GM12873 (cell line): ENCODE results near the gene PDC.

ENCODE experiments used
- CTCF ChIP-seq: IDR thresholded peaks from 2 replicates; pipeline ENCODE4 v1.5.1; 2012; ENCODE audit warnings: low read depth, mild to moderate bottlenecking, moderate library complexity, low read length, control low read depth; ENCODE audit not compliant: insufficient read depth; ENCODE audit errors: missing control alignments

Gene PDC

GRCh38 chr1:186420923-186421322, 40.0 kb downstream of the PDC start:
- TF ChIP-seq CTCF: no peak

DNA sequence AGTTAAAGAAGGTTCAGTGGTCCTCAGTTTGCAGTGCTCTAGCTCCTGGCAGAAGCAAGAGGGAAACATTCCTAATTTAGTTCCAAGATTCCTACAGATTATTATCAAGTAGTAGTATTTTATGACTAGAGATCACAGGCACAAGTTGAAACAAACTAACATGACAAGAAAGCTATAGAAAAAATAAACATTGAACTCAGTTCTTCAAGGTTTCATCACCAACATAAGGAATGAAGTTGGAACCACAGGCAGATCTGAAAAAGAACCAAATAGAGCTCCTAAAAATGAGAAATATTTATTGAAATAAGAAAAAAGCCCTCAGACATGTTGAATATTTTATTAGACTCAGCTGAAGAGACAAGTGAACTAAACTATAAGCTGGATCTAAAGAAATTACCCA, 40.6 kb downstream of the PDC start:
- TF ChIP-seq CTCF: no peak

DNA sequence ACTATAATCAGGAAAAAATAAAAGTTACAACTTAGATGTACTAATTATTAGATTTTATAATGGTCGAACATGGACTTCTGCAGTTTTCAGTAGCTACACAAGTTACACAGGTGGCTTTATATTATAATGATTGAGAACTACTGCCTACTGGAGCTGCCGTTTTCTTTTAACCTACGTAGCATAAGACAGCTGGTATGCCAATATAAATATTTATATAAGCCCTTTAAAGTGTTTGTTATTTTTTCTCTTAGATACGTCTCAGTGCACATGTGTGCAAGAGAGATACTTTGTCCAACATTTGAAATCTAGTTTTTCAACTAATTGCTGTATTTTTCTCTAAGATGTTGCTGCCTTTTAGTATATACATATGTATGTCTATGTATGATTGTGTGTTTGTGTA, 42.4 kb downstream of the PDC start:
- no peak for TF ChIP-seq CTCF

GRCh38 chr1:186413319-186413718, 47.6 kb downstream of the PDC start:
- no peak for TF ChIP-seq CTCF

GRCh38 chr1:186409091-186409490, 51.8 kb downstream of the PDC start:
- TF ChIP-seq CTCF: no peak

DNA sequence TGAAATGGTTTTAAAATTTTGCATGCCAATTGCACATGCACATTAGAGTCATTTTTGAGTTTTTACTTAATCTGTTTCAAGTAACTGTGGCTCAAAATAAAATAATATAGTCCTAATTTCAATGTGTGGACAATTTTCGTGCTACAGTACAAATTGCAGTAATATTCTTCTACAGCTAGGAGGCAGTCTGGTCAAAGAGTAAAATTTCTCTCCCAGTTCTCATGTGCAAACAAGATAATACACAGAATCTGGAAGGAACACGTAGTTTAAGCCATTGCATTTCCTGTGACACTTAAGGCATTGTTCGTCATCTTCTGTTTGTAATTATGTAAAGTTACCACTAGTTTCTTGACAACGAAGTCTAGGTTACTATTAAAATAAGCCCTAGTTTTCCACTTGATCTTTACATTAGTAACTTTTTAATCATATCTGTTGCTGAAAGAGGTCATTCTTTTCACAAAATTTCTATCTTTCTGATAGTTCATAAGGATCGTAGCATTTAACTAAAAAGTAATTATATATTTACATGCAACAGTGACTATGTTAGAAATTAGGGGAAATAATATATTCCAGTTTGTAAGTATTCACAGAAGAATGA, 56.4 kb downstream of the PDC start:
- peak; percentile 72 for TF ChIP-seq CTCF

DNA sequence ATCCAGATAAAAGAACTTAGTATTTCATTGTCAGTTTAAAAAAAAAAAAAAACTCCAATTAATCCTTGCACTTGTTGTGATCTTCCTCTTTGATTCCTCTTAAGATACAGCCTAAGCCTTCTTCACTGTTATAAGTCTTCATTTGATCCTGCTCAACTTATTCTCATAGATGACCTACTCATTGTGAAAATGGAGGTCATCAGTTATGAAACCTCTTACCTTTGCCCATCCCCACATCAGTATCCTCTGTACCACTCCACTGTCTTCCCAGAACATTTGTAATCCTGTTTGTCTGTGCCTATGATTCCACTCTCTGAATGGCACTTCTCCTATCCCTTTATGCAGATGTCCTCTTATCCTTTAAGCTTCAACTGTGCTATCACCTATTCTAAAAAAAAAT, 57.3 kb downstream of the PDC start:
- TF ChIP-seq CTCF: no peak
